Vagina (tissue), 2 donors: ENCODE data around the gene COL18A1. TPM values are rescaled to one million over a fixed set of nuclear protein-coding genes. Genes with fewer than 3 reads are reported as not detected.

Experiments
- DNase-seq, 2 donors: peaks; one replicate each; pipeline ENCODE4 v3.0.0-alpha.2; 2017; ENCODE audit errors: extremely low spot score in 2 of 2
- H3K27ac ChIP-seq: fragments of 200-600 bp; sonication (generic); one replicate; pipeline ENCODE4 v1.5.1; 2019
- H3K27me3 ChIP-seq: fragments of 200-600 bp; sonication (generic); one replicate; pipeline ENCODE4 v1.5.1; 2019
- H3K36me3 ChIP-seq, 2 donors: fragments of 200-600 bp; sonication (generic); one replicate each; pipeline ENCODE4 v1.5.1; 2017 to 2019
- H3K4me1 ChIP-seq: fragments of 200-600 bp; sonication (generic); one replicate; pipeline ENCODE4 v1.5.1; 2019
- H3K4me3 ChIP-seq, 2 donors: fragments of 200-600 bp; sonication (generic); 1 replicate in 1 of 2; 2 replicates in 1 of 2; pipeline ENCODE4 v1.5.1; 2016 to 2019
- H3K9me3 ChIP-seq: fragments of 200-600 bp; sonication (generic); one replicate; pipeline ENCODE4 v1.5.1; 2019
- CTCF ChIP-seq, 3 experiments: fragments of 450-650 bp in 2 of 3; fragments of 200-600 bp in 1 of 3; sonication (generic) in 1 of 3; IDR thresholded peaks; one replicate each; pipeline ENCODE4 v1.5.1; 2017 to 2019; ENCODE audit warnings: antibody characterized with exemption in 3 of 3, mild to moderate bottlenecking in 2 of 3, moderate library complexity in 2 of 3
- POLR2A ChIP-seq, 2 donors: fragments of 450-650 bp; IDR thresholded peaks; one replicate each; pipeline ENCODE4 v1.6.1; 2017; ENCODE audit warnings: antibody characterized with exemption in 2 of 2, mild to moderate bottlenecking in 2 of 2, moderate library complexity in 2 of 2
- POLR2AphosphoS5 ChIP-seq, 2 donors: sonication (generic); formaldehyde crosslinking; IDR thresholded peaks; one replicate each; pipeline ENCODE4 v1.9.0; 2017; ENCODE audit warnings: antibody characterized with exemption in 2 of 2, mild to moderate bottlenecking in 2 of 2, low read depth in 1 of 2; ENCODE audit not compliant: insufficient read depth in 1 of 2
- intact Hi-C: fragments of 100-400 bp; cut with DNase I; formaldehyde crosslinking; loops from one replicate; pipeline ENCODE4 v1.15.1; 2023
- total RNA-seq: library from RNA; depleted of rRNA; stranded (reverse); fragments of >200 nt; gene quantifications from one replicate; pipeline ENCODE4 v1.2.3, GENCODE V29; 2016

Gene COL18A1
- 86.7 TPM for total RNA-seq

GRCh38 chr21:45404730-45405270 is at the start of gene COL18A1:
Gene COL18A1, plus strand, starts transcription at chr21:45405165. Its CDS starts 66 bp downstream, at chr21:45405231.
- no peak for TF ChIP-seq POLR2AphosphoS5 (IDR thresholded peaks at IDR 0.05; ENCODE audit: insufficient read depth in 1 of 2, low read depth in 1 of 2)
- peak in 1 of 2 donors; percentile 5 for TF ChIP-seq POLR2A (IDR thresholded peaks at IDR 0.05)
- Histone ChIP-seq H3K27me3 (no peaks in the 10 kb centered on the region), H3K9me3 (no peaks in the 10 kb centered on the region), H3K36me3 (no peaks in the 10 kb centered on the region), H3K4me1 (peaks cover 57% of the 10 kb centered on the region), H3K27ac (peak within 1 kb of the TSS; percentile 90), H3K4me3 (peak within 1 kb of the TSS; percentile 66)
- no peak for DNase-seq
- intact Hi-C loops = no loop called here

- Histone ChIP-seq H3K27ac (no peak overlapping the region), H3K4me1 (peaks cover 57% of the 10 kb centered on the region)
Observed at GRCh38 chr21:45355573-45355972, 49.4 kb upstream of the COL18A1 start.

DNA sequence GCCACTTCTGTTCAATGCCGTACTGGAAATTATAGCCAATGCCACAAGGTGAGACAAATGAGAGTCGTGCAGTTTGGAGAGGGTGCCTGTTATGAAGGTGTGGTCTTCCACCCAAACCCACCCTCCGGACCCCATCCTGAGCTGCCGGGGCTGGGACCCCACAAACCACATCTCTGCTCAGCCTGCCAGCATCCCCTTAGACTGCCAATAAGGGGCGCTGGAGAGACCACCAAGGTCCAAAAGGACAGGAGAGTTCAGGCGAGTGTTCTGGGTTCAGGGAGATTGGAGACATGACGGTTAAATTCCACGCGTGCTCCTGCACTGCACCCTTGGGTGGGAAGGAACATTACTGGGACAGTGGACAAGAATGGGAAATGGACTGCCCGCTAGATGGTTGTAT is 48.7 kb upstream of the COL18A1 start:
- H3K27me3 ChIP-seq = no peaks in the 10 kb centered on the region

More at GRCh38 chr21:45355573-45355972, 49.4 kb upstream of the COL18A1 start:
- Histone ChIP-seq H3K9me3 (no peaks in the 10 kb centered on the region), H3K27me3 (no peaks in the 10 kb centered on the region), H3K4me3 (no peak overlapping the region), H3K36me3 (no peaks in the 10 kb centered on the region)
- no peak for DNase-seq
- no peak for TF ChIP-seq CTCF (IDR thresholded peaks at IDR 0.05)
- no peak for TF ChIP-seq POLR2A (IDR thresholded peaks at IDR 0.05)
- TF ChIP-seq POLR2AphosphoS5 (IDR thresholded peaks at IDR 0.05; ENCODE audit: insufficient read depth in 1 of 2, low read depth in 1 of 2) = no peak
- intact Hi-C loops = loop anchor here (5.0 kb wide), 1 partner anchor 53 kb away; no protein-coding TSS in a partner anchor

DNA sequence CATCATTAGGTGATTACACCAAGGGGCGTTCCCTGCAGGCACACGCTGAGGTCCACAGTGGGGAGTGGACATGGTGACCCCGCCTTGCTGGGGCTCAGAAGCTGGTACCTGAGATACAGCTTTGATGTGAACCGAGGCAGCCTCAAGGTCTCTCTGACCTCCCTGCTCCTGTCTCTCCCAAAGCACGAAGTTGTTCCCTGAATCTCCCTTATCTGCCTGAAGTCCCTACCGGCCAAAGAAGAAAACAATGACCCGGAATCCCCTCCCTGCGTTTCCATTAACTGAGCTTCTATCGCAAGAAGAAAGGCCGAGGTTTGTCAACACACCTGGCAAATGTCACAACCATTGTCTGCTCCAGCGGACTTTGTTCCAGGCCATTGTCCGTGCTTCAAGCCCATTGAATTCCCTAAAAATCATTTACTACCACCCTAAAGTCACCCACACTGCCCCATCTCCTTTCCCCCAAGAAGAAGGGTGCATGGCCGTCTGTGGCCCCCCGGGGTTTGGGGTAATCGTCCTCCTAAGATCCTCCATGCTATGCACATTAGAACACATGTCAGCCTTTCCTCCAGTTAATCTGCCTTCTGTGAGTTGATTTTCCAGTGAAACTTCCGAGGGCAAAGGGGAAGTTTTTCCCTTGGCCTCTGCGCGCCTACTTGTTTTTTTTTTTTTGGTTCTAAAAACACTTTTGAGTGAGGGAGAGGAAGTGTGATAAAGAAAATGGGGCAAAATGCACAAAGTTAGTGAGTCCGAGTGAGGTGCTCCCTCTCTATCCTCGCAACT is 48.1 kb upstream of the COL18A1 start:
- Histone ChIP-seq H3K4me1 (peaks cover 44% of the 10 kb centered on the region), H3K36me3 (no peaks in the 10 kb centered on the region), H3K27me3 (no peaks in the 10 kb centered on the region), H3K9me3 (no peaks in the 10 kb centered on the region), H3K4me3 (no peak overlapping the region), H3K27ac (peak overlapping the region; percentile 91)
- intact Hi-C loops = loop anchor here (5.0 kb wide), 1 partner anchor 55 kb away; no protein-coding TSS in a partner anchor
- no peak for DNase-seq
- TF ChIP-seq POLR2A (IDR thresholded peaks at IDR 0.05) (no peak), CTCF (IDR thresholded peaks at IDR 0.05) (no peak), POLR2AphosphoS5 (IDR thresholded peaks at IDR 0.05; ENCODE audit: insufficient read depth in 1 of 2, low read depth in 1 of 2) (no peak)

More for the DNA sequence above, 48.7 kb upstream of the COL18A1 start:
- TF ChIP-seq POLR2A (IDR thresholded peaks at IDR 0.05) (no peak), POLR2AphosphoS5 (IDR thresholded peaks at IDR 0.05; ENCODE audit: insufficient read depth in 1 of 2, low read depth in 1 of 2) (no peak), CTCF (IDR thresholded peaks at IDR 0.05) (no peak)
- Histone ChIP-seq H3K4me1 (peaks cover 50% of the 10 kb centered on the region), H3K27ac (peak overlapping the region; percentile 91), H3K36me3 (no peaks in the 10 kb centered on the region), H3K4me3 (no peak overlapping the region), H3K9me3 (no peaks in the 10 kb centered on the region)
- intact Hi-C loops = loop anchor here (5.0 kb wide), 1 partner anchor 54 kb away; no protein-coding TSS in a partner anchor
- DNase-seq = no peak

DNA sequence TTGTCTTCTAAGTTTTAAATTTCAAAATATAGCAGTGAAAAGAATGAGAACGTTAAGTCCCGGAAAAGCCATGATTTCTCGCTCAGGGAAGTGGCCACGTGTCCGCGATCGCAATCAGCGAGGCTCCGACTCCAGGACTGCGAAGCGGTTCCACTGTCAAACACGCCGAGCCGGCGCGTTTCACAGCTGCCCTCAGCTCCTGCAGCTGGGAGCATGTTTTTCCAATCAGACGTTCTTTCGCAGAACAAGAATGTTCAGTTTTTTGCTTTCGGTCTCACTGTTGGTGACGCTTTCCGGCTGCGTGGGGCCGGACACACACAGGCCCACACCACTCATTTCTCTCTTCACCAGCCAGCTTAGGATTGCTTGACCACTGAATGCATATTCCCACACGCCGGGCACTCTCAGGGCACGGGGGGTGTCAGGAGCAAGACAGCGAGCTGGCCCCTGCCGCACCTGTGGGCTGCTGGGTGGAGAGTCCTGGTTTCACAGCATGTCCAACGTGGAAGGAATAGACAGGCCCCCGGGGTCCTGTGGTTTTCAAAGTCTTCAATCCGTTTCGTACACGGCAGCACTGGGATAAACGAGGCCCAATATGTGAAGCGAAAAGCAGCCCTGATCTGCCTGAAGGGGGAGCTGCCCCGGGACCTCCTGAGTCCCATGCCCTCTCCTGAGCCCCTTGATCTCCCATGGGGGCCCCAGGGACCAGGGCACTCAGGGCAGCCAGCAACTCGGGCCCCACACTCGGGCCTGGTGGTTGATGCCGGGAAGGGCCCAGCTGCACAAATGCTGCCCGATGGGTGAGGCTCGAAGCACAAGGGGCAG is 47.3 kb upstream of the COL18A1 start:
- no peak overlapping the region for H3K4me3 ChIP-seq
- H3K27ac ChIP-seq = peak overlapping the region; percentile 91
- TF ChIP-seq CTCF (IDR thresholded peaks at IDR 0.05) (no peak), POLR2AphosphoS5 (IDR thresholded peaks at IDR 0.05; ENCODE audit: insufficient read depth in 1 of 2, low read depth in 1 of 2) (peak; percentile 34 to 86)
- no peak for DNase-seq
- H3K36me3 ChIP-seq = no peaks in the 10 kb centered on the region
- H3K4me1 ChIP-seq = peaks cover 39% of the 10 kb centered on the region
- intact Hi-C loops = loop anchor here (5.0 kb wide), 1 partner anchor 55 kb away; no protein-coding TSS in a partner anchor
- H3K9me3 ChIP-seq = no peaks in the 10 kb centered on the region
- H3K27me3 ChIP-seq = no peaks in the 10 kb centered on the region
